ENCODE data around the gene STMP1.
"Not testable (repeated sequence)": the region's sequence is repeated elsewhere in the genome, so short reads cannot be mapped to it uniquely, and the experiment has no call there.

Gene STMP1

GRCh38 chr7:135662373-135663114 lies at the start of gene STMP1:
Gene STMP1 (plus strand): TSS chr7:135662514.
- DNase-seq = peak; percentile 83

- DNase-seq = no peak
Measured at GRCh38 chr7:135616136-135616535, 46.2 kb upstream of the STMP1 start.

- DNase-seq = no peak
Measured at GRCh38 chr7:135617781-135618180, 44.5 kb upstream of the STMP1 start.

DNA sequence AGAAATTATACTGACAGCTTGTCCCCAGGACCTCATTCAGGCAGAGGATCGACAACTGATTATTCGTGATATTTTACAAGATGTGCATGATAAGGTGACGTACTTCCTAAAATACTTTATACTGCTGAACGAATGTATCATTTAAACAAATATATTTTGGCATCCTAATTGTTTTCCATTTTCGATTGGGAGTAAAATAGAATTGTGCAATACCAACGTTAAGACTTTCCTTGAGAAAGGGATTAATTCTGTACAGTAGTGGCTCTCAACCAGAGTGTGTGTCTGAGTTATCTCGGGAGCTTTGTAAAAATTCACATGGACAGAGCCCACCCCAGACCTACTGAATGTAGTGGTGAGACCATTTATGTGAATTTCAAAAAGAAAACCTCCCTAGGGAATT lies 43.8 kb upstream of the STMP1 start:
- no peak for DNase-seq

GRCh38 chr7:135620447-135620846 lies 41.9 kb upstream of the STMP1 start:
- DNase-seq = no peak

- DNase-seq = peak; percentile 66
Measured at GRCh38 chr7:135620980-135621850, 41.1 kb upstream of the STMP1 start.

GRCh38 chr7:135634191-135634878 lies 28.0 kb upstream of the STMP1 start:
- no peak for DNase-seq

GRCh38 chr7:135639690-135640089 lies 22.6 kb upstream of the STMP1 start:
- not testable (repeated sequence) for DNase-seq

GRCh38 chr7:135644154-135644553 lies 18.2 kb upstream of the STMP1 start:
- DNase-seq = no peak

DNA sequence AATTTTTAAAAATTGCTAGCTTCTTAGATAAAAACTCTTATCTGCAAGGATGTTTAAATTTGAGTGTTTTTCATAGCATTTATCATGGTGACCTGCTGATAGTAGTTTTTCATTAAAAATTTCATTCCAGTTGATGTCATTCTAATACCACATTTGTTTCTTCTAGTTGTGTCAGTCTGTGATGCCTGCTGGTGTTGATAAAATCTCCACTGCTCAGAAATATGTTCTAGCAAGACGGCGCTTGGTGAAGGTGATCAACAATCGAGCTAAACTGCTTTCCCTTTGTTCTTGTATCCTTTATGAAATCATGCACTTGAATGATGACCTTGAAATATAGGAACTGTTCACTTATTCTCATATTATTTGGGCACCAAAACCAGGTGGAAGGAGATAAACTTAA lies 17.6 kb upstream of the STMP1 start:
- DNase-seq = no peak

GRCh38 chr7:135645296-135645904 lies 16.9 kb upstream of the STMP1 start:
- no peak for DNase-seq

DNA sequence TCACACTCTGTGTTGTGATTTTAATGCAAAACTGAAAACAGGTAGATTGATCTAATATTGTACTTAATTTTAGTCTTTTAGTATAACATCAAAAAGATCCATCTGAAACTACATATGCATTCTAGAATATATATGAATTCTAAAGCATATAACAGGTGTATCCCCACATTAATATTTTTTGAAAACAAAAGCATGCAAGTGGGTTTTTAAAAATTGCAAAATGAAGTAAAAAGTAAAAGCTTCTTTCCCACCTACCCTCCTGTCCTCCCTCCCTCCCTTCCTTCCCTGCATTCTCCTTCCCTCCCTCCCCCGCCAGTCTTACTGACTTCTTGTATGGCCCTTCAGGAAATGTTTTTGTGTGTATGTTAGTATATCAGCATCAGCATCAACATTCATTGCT lies 14.6 kb upstream of the STMP1 start:
- no peak for DNase-seq

DNA sequence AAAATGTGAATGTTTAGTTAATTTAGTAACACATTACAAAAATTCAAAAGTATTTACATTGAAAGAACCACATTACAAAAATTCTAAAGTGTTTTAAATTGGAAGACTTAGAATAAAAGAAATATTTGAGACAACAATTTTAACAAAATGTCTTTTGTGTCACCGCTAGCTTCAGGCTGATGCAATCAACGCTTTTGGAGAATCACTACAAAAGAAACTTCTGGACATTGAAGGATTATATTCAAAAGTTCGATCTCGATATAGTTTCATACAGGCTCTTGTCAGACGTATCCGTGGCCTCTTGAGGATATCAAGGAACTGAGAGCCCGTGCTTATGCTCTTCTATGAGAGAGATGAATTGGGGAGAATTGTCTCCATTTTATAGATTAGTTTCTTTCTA lies 14.1 kb upstream of the STMP1 start:
- DNase-seq = no peak

GRCh38 chr7:135650831-135651573 lies 11.3 kb upstream of the STMP1 start:
- no peak for DNase-seq

DNA sequence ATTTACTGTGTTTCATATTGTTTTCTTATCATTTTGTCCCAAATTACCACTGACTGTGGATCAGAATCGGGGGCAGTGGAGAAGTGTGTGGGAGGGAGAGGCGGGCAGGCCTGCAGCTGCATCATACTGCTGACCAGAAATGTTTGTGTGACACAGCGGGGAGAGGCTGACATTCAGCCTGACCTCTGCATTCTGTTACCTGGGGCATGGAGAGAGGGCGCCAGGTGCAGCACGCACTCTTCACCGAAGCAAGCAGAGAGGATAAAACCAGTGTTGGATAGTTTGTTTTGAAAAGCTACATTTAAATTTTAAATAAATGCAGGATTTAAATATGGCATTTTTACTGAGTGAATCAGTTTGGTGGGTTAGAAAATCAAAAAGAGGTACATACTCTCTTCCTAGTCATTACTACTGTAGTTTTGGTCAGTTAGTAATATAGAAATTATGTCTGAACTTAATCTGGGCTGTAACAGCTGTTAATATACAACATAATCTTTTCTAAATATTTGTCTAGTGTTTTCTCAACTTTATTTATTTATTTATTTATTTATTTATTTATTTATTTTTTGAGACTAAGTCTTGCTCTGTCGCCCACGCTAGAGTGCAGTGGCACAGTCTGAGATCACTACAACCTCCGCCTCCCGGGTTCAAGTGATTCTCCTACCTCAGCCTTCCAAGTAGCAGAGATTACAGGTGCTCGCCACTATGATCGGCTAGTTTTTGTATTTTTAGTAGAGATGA lies 8.8 kb upstream of the STMP1 start:
- DNase-seq = peak; percentile 92

- no peak for DNase-seq
Measured at GRCh38 chr7:135658564-135658963, 3.8 kb upstream of the STMP1 start.

- DNase-seq = no peak
Measured at GRCh38 chr7:135659159-135659846, 3.0 kb upstream of the STMP1 start.

- DNase-seq = peak; percentile 78
Measured at GRCh38 chr7:135661311-135662122, 797 bp upstream of the STMP1 start.

DNA sequence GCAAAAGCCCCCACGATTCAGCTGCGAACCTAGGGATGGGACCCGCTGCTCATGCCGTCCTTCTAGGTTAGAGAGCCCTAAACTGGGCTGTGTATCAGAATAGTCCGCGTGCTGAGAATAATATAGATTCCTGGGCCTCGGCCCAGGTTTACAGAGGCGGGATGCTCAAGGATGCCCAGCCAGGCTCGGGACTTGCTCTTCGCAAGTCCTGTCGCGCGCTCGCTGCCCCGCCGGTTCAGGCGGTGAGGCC lies 266 bp upstream of the STMP1 start:
- DNase-seq = no peak

- DNase-seq = no peak
Measured at GRCh38 chr7:135664046-135664589, 1.8 kb downstream of the STMP1 start.
